ENCODE data around the gene TUBA1C.
"Not testable (repeated sequence)": the region's sequence is repeated elsewhere in the genome, so short reads cannot be mapped to it uniquely, and the experiment has no call there.

TUBA1C gene

GRCh38 chr12:49310451-49311000, 45.6 kb downstream of the TUBA1C start:
- not testable (repeated sequence) for DNase-seq (ENCODE audit: low read depth, low spot score)

GRCh38 chr12:49314811-49315210, 49.9 kb downstream of the TUBA1C start:
- no peak for DNase-seq (ENCODE audit: low read depth, low spot score)

DNA sequence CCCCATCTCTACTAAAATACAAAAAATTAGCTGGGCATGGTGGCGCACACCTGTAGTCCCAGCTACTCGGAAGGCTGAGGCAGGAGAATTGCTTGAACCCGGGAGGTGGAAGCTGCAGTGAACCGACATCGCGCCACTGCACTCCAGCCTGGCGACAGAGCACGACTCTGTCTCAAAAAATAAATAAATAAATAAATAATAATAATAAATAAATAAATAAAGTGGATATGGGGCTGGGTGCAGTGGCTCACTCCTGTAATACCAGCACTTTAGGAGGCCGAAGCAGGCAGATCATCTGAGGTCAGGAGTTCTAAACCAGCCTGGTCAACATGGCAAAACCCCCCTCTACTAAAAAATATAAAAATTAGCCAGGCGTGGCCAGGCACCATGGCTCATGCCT, 52.2 kb downstream of the TUBA1C start:
- DNase-seq (ENCODE audit: low read depth, low spot score), result not testable (repeated sequence)

GRCh38 chr12:49320411-49321103, 55.7 kb downstream of the TUBA1C start:
- not testable (repeated sequence) for DNase-seq (ENCODE audit: low read depth, low spot score)

GRCh38 chr12:49322367-49322707, 57.5 kb downstream of the TUBA1C start:
- DNase-seq (ENCODE audit: low read depth, low spot score), result no peak

DNA sequence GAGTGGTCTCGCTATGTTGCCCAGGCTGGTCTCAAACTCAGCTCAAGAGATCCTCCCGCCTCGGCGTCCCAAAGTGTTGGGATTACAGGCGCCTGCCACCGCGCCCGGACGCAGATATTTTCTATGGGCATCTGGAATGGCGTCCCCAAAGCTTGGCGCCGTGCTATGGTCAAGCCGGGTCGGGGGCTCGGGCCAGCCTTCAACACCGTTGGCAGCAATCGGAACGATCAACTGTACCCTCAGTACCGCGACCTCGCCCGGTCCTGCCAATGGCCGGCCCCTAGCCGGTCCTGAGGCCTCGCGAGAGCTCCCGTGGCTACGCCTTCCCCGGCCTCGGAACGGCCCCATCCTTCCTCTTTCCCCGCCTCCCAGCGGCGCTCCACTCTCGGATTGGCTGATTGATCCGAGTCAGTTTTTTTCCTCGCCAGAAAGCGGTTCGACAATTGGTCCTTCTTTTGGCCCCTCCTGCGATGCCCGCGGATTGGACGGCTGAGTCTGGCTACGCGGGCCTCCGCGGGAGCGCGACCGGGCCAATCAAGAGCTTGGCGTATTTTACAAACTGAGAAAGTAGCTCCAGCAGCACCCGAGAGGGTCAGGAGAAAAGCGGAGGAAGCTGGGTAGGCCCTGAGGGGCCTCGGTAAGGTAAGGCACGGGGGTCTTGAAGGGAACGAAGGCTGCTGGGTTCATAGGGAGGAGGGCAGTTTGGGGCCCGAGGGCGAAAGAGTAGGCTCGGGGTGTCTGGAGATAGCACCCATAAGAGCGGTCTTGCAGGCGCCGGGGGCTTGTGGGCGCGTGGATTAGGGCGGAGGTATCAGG, 58.0 kb downstream of the TUBA1C start, which contains the start of gene TROAP:
TSS of gene TROAP (plus strand) at position 548 of the 816 bp plus-strand sequence. CDS start 354 bp downstream, outside the sequence.
- peak; percentile 96 for DNase-seq (ENCODE audit: low read depth, low spot score)

- no peak for DNase-seq (ENCODE audit: low read depth, low spot score)
These were observed 58.7 kb downstream of the TUBA1C start for GRCh38 chr12:49323524-49324097.

Data from brain pericyte (primary cell).